Liver (tissue), 9 donors: ENCODE measurements around the gene UBL4A. TPM values are rescaled to one million over a fixed set of nuclear protein-coding genes. Genes with fewer than 3 reads are reported as not detected.

Source experiments
- DNase-seq: peaks from one replicate; pipeline ENCODE4 v3.0.0-alpha.2; 2017; ENCODE audit warnings: low spot score
- H3K27ac ChIP-seq, 2 donors: one replicate each; pipeline ENCODE4 v1.7.0; 2013; ENCODE audit warnings: inconsistent platforms in 2 of 2, low read length in 2 of 2, control low read depth in 1 of 2, low read depth in 1 of 2, mild to moderate bottlenecking in 1 of 2
- H3K27me3 ChIP-seq, 4 donors: one replicate each; pipeline versions ENCODE4 v1.6.1 to v1.7.0; 2013; ENCODE audit warnings: low read length in 3 of 4, inconsistent platforms in 1 of 4, mild to moderate bottlenecking in 1 of 4, moderate library complexity in 1 of 4; ENCODE audit not compliant: control insufficient read depth in 4 of 4, insufficient read depth in 4 of 4
- H3K36me3 ChIP-seq, 4 donors: one replicate each; pipeline versions ENCODE4 v1.6.1 to v1.7.0; 2013; ENCODE audit warnings: low read length in 3 of 4, mild to moderate bottlenecking in 3 of 4, low read depth in 1 of 4, moderate library complexity in 1 of 4; ENCODE audit not compliant: control insufficient read depth in 4 of 4, insufficient read depth in 3 of 4
- H3K4me1 ChIP-seq, 4 donors: one replicate each; pipeline versions ENCODE4 v1.6.1 to v1.7.0; 2013; ENCODE audit warnings: low read length in 3 of 4, mild to moderate bottlenecking in 3 of 4, moderate library complexity in 1 of 4; ENCODE audit not compliant: control insufficient read depth in 4 of 4, insufficient read depth in 4 of 4
- H3K4me3 ChIP-seq, 3 donors: one replicate each; pipeline versions ENCODE4 v1.6.1 to v1.7.0; 2013; ENCODE audit warnings: low read length in 3 of 3, control low read depth in 1 of 3, low read depth in 1 of 3, mild to moderate bottlenecking in 1 of 3
- H3K9ac ChIP-seq, 2 donors: one replicate each; pipeline ENCODE4 v1.7.0; 2013; ENCODE audit warnings: low read length in 2 of 2, mild to moderate bottlenecking in 2 of 2, moderate library complexity in 2 of 2, control low read depth in 1 of 2, low read depth in 1 of 2
- H3K9me3 ChIP-seq, 4 donors: one replicate each; pipeline versions ENCODE4 v1.6.1 to v1.7.0; 2013; ENCODE audit warnings: low read length in 3 of 4; ENCODE audit not compliant: control insufficient read depth in 4 of 4
- EGR1 ChIP-seq, 2 donors: IDR thresholded peaks; 2 replicates each; pipeline ENCODE4 v1.6.1; 2016 to 2018; ENCODE audit warnings: antibody characterized with exemption in 2 of 2, low read depth in 2 of 2
- FOXA1 ChIP-seq: IDR thresholded peaks from 2 replicates; pipeline ENCODE4 v1.6.1; 2016; ENCODE audit warnings: antibody characterized with exemption
- FOXA2 ChIP-seq: IDR thresholded peaks from 2 replicates; pipeline ENCODE4 v1.6.1; 2016; ENCODE audit warnings: antibody characterized with exemption
- GABPA ChIP-seq, 2 donors: IDR thresholded peaks in 1 of 2; conservative IDR thresholded peaks in 1 of 2; 2 replicates each; pipeline ENCODE4 v1.6.1; 2016; ENCODE audit warnings: antibody characterized with exemption in 2 of 2, mild to moderate bottlenecking in 1 of 2, moderate library complexity in 1 of 2
- HNF4G ChIP-seq: IDR thresholded peaks from 2 replicates; pipeline ENCODE4 v1.6.1; 2016; ENCODE audit warnings: antibody characterized with exemption
- JUND ChIP-seq, 2 donors: IDR thresholded peaks; 2 replicates each; pipeline ENCODE4 v1.6.1; 2016; ENCODE audit warnings: antibody characterized with exemption in 2 of 2
- NR2F2 ChIP-seq: IDR thresholded peaks from 2 replicates; pipeline ENCODE4 v1.6.1; 2016; ENCODE audit warnings: antibody characterized with exemption
- RXRA ChIP-seq, 2 donors: IDR thresholded peaks; 2 replicates each; pipeline ENCODE4 v1.6.1; 2017 to 2018; ENCODE audit warnings: antibody characterized with exemption in 2 of 2, mild to moderate bottlenecking in 1 of 2
- SP1 ChIP-seq: IDR thresholded peaks from 2 replicates; pipeline ENCODE4 v1.6.1; 2018; ENCODE audit warnings: antibody characterized with exemption, mild to moderate bottlenecking
- YY1 ChIP-seq: IDR thresholded peaks from 2 replicates; pipeline ENCODE4 v1.6.1; 2016; ENCODE audit warnings: antibody characterized with exemption, mild to moderate bottlenecking
- WGBS: extraction: QIAGEN DNeasy Blood & Tissue Kit; methylation state at CpG from one replicate; pipeline ENCODE4 v1.1.7; 2013; 5-methylcytosine and 5-hydroxymethylcytosine counted together
- polyA plus RNA-seq, 2 donors: library from polyadenylated mRNA; stranded (reverse) in 1 of 2; unstranded in 1 of 2; fragments of 200-250 nt in 1 of 2; fragments of >200 nt in 1 of 2; fragmentation: Nextera tagmentation in 1 of 2; extraction: Ambion mirVana in 1 of 2; gene quantifications; one replicate each; pipeline versions ENCODE4 v1.2.1 to v1.2.3, GENCODE V29; 2013 to 2015
- total RNA-seq, 2 donors: library from RNA; depleted of rRNA; stranded (reverse); fragments of >200 nt; gene quantifications; one replicate each; pipeline ENCODE4 v1.2.3, GENCODE V29; 2014
- TF ChIP-seq, protein P1 (sequence below): IDR thresholded peaks from 2 replicates; pipeline ENCODE4 v1.6.1; 2016; ENCODE audit warnings: antibody characterized with exemption
- TF ChIP-seq, protein P2 (sequence below): IDR thresholded peaks from 2 replicates; pipeline ENCODE4 v1.6.1; 2016; ENCODE audit warnings: antibody characterized with exemption
- TF ChIP-seq, protein P3 (sequence below): IDR thresholded peaks from 2 replicates; pipeline ENCODE4 v1.6.1; 2016; ENCODE audit warnings: antibody characterized with exemption
- donor health status: healthy.
- donor health status: healthy.
- donor health status: healthy.
- donor health status: healthy.
- donor health status: healthy.

Gene UBL4A
- total and polyA plus RNA-seq, 4 donors = 13.9 to 22.2 (median 20.8) TPM

DNA sequence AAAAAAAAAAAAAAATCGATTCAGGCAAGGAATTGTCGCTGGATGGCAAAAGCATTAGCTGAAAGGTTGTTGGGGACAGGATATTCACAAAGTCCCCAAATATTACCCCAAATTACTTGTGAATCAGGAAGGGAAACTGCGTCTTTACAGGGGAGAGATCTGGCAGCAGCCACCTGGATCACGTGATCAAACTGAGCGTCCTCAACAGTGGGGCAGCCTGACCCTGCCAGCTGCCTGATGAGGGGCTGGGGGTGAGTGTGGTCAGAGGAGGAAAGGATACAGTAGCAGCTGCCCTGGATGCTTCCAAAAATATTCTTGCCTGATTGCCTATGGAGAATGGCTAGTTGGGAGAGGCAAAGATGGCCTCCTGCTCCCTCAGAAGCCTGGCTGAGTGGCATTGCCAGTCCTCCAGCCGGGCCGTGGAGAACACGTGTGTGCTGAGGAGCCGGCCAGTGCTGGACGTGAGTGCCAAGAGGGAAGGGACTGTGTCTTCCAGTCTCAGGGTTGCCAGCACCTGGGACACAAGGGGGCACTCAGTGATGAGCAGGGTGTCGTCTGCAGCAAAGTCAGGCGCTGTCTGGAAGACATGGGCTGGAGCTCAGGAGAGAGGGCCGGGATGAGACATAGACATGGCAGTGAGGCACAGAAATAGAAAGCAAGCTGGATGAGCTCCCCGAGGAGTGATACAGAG, 4.4 kb downstream of the UBL4A start:
- Histone ChIP-seq H3K4me3 (no peak overlapping the region), H3K36me3 (peaks cover 0 to 6% (median under 1%) of the 10 kb centered on the region in 4 donors), H3K27me3 (no peaks in the 10 kb centered on the region), H3K9me3 (no peaks in the 10 kb centered on the region), H3K9ac (no peak overlapping the region), H3K27ac (no peak overlapping the region), H3K4me1 (peaks cover 7 to 28% (median 18%) of the 10 kb centered on the region in 4 donors)
- no peak for DNase-seq
- WGBS = 89% methylated on average over 14 of the region's 14 CpGs
- no peak for TF ChIP-seq EGR1 (IDR thresholded peaks at IDR 0.05; ENCODE audit: low read depth in 2 of 2)
- TF ChIP-seq, protein P1, sequence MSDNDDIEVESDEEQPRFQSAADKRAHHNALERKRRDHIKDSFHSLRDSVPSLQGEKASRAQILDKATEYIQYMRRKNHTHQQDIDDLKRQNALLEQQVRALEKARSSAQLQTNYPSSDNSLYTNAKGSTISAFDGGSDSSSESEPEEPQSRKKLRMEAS = no peak

DNA sequence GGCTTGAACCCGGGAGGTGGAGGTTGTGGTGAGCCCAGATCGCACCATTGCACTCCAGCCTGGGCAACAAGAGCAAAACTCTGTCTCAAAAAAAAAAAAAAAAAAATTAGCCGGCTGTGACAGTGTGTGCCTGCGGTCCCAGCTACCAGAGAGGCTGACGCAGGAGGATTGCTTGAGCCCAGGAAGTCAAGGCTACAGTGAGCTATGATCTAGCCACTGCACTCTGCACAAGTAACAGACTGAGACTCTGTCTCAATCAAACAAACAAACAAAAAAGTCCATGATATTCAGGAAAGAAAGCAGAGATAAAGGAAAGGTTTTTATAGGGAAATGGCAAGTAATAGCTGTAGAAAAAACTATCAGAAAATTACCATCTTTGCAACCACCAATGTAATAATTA, 5.2 kb downstream of the UBL4A start:
- no peak overlapping the region for H3K27ac ChIP-seq
- no peak for TF ChIP-seq HNF4G
- no peak for TF ChIP-seq YY1
- TF ChIP-seq FOXA2 = no peak
- TF ChIP-seq SP1 = no peak
- TF ChIP-seq, protein P2, sequence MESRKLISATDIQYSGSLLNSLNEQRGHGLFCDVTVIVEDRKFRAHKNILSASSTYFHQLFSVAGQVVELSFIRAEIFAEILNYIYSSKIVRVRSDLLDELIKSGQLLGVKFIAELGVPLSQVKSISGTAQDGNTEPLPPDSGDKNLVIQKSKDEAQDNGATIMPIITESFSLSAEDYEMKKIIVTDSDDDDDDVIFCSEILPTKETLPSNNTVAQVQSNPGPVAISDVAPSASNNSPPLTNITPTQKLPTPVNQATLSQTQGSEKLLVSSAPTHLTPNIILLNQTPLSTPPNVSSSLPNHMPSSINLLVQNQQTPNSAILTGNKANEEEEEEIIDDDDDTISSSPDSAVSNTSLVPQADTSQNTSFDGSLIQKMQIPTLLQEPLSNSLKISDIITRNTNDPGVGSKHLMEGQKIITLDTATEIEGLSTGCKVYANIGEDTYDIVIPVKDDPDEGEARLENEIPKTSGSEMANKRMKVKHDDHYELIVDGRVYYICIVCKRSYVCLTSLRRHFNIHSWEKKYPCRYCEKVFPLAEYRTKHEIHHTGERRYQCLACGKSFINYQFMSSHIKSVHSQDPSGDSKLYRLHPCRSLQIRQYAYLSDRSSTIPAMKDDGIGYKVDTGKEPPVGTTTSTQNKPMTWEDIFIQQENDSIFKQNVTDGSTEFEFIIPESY = no peak
- TF ChIP-seq FOXA1 = no peak
- no peak for TF ChIP-seq GABPA (IDR thresholded peaks at IDR 0.05 in 1 of 2, conservative IDR thresholded peaks at IDR 0.05 in 1 of 2)
- no peak for TF ChIP-seq EGR1 (IDR thresholded peaks at IDR 0.05; ENCODE audit: low read depth in 2 of 2)
- TF ChIP-seq JUND (IDR thresholded peaks at IDR 0.05) = no peak
- TF ChIP-seq, protein P3, sequence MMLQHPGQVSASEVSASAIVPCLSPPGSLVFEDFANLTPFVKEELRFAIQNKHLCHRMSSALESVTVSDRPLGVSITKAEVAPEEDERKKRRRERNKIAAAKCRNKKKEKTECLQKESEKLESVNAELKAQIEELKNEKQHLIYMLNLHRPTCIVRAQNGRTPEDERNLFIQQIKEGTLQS = no peak
- WGBS = 89% methylated on average over 5 of the region's 5 CpGs

DNA sequence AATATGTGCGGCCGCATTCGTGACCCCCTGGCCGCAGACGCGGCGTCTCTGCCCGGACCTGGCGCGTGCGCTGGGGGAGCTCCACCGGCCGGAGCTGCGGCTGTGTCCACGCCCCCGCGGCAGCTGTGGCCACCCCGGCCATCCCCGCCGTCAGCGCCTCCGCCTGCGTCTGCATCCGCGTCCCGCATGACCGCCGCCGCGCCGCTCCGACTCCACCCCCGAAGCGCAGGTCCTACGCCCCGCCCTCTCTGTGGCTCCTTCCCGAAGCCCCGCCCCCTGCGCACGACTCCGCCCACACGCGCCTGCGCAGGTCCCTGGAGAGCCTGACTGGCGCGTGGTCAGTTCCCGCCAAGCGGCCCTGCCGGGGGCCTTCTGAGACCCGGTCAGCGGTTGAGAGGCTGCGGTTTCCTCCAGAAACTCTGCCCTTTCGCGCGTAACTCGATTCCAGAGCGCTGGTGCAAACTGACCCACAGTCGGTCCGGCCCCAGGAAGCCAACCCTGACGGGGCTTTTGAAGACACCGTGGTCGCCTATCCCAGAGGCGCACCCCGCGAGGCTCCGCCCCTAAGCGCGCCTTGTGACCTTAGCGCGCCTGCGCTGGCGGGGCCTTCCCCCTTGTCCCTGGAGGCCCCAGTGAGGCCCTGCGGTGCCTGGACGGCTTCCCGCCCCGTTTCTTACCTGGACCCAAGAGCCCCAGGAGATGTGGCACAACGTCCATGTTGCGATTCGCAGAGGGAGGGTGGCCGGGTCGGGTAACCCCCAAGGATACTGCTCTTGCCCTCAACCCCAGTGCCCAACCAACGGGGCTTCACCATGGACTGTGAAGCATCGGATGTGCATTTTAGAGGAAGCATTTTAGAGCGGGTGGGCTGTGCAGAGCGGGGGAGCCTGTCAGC, 7.4 kb downstream of the UBL4A start, which contains the start of gene LAGE3:
TSS of gene LAGE3 (minus strand) at position 554 of the 895 bp plus-strand sequence. CDS start at position 188, 366 bp downstream.
- peak within 1 kb of the TSS; percentile 76 to 91 for H3K27ac ChIP-seq
- 4% methylated on average over 85 of the region's 85 CpGs for WGBS
- H3K9me3 ChIP-seq = no peaks in the 10 kb centered on the region
- peak within 1 kb of the TSS in 1 of 2 donors; percentile 62 for H3K9ac ChIP-seq
- peaks cover 0 to 7% (median 3%) of the 10 kb centered on the region in 4 donors for H3K4me1 ChIP-seq
- H3K4me3 ChIP-seq = peak within 1 kb of the TSS in 2 of 3 donors; percentile 30 to 45
- no peaks in the 10 kb centered on the region for H3K27me3 ChIP-seq
- peak; percentile 98 for DNase-seq
- no peaks in the 10 kb centered on the region for H3K36me3 ChIP-seq
- TF ChIP-seq NR2F2 = peak; percentile 14
- TF ChIP-seq RXRA (IDR thresholded peaks at IDR 0.05) = no peak
- peak in 1 of 2 donors; percentile 25 for TF ChIP-seq GABPA (IDR thresholded peaks at IDR 0.05 in 1 of 2, conservative IDR thresholded peaks at IDR 0.05 in 1 of 2)
- no peak for TF ChIP-seq HNF4G
- TF ChIP-seq SP1 = peak; percentile 77
- TF ChIP-seq, protein P1 = peak; percentile 78

More for the DNA sequence above, 5.2 kb downstream of the UBL4A start:
- H3K9me3 ChIP-seq = no peaks in the 10 kb centered on the region
- no peak overlapping the region for H3K4me3 ChIP-seq
- H3K27me3 ChIP-seq = no peaks in the 10 kb centered on the region
- H3K4me1 ChIP-seq = peaks cover 4 to 24% (median 18%) of the 10 kb centered on the region in 4 donors
- no peak for DNase-seq
- peaks cover 0 to 6% (median under 1%) of the 10 kb centered on the region in 4 donors for H3K36me3 ChIP-seq
- H3K9ac ChIP-seq = no peak overlapping the region
